ENCODE data around the gene STAT6.

The STAT6 gene

GRCh38 chr12:57046086-57046791 lies 64.9 kb downstream of the STAT6 start:
- DNase-seq, result no peak
